ENCODE data around the gene OSBPL5.
A peak's percentile ranks its signal among the peaks of the same experiment; 100 is the strongest.
"Not testable (repeated sequence)": the region's sequence is repeated elsewhere in the genome, so short reads cannot be mapped to it uniquely, and the experiment has no call there.

OSBPL5 gene

DNA sequence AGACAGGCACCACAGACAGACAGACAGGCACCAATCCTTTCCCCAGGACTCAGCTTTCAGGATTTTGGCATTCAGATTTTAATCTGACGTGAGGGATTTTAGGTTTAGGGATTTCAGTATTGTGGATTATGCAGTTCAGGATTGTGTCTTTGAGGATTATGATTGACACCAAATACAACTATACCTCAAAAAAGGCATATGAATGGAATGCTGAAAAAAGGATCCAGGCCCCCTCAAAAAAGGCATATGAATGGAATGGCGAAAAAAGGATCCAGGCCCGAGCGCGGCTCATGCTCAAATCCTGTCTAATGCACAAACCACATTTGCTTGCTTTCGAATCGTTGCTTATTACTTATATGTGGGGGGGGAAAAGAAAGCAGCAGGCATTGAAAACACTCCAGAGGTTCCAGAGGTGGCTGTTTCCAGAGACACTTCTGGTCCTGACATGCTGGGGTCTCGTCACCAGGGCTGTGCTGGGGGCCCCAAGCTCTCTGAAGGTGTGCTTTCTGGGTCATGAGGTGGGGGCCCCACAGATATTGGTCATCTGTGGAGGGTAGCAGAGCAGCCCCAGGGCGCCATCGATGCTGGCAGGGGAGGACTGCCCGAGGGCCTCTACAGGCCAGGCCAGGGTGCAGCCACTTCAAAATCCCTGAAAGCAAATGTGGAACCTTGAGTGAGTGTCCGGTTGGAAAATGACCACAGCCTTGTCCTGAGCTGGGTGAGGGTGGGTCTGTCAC, 16.8 kb upstream of the OSBPL5 start:
- no peak for DNase-seq

DNA sequence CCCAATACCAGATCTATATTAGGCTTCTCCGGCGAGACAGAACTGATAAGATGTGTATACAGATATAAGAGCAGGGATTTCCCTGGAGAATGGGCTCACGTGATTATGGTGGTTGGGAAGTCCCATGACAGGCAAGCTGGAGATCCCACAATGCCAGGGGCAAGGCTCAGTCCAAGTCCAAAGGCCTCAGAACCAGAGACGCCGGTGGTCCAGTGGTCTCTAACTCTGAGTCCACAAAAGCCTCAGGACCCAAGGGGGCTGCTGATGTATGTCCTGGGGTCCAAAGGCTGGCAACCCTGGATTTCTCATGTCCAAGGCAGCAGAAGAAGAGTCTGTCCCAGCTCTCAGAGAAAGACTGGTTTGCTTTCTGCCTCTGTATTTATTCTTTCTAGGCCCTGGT, 15.8 kb upstream of the OSBPL5 start:
- no peak for DNase-seq

DNA sequence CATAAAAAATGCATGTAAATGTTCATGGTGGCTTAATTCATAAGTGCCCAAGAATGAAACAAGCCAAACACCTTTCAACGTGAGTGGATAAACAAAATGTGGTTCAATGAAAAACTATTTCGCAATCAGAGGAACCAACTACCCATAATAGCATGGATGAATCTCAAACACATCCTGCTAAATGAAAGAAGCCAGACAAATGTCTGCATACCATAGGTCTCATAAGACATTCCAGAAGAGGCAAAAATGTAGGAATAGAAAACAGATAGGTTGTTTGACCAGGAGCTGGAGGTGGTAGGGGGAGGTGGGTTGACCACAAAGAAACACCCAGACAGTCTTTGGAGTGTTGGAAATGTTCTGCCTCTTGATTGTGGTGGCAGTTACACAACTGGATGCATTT, 13.2 kb upstream of the OSBPL5 start:
- DNase-seq = no peak

DNA sequence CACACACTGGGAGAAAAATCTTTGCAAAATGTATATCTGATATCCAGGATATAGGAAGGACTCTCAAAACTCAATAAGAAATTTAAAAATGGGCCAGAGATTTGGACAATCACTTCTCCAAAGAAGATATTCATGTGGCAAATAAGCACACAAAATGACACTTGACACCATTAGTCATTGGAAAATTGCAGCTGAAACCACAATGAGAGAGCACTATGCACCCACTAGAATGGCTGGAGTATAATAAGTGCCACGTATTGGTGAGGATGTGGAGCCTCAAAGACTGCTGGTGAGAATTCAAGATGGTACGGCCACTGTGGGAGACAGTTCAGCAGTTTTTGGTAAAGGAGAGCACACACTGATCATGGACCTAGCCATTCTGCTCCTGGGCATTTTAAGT, 12.8 kb upstream of the OSBPL5 start:
- DNase-seq = no peak

DNA sequence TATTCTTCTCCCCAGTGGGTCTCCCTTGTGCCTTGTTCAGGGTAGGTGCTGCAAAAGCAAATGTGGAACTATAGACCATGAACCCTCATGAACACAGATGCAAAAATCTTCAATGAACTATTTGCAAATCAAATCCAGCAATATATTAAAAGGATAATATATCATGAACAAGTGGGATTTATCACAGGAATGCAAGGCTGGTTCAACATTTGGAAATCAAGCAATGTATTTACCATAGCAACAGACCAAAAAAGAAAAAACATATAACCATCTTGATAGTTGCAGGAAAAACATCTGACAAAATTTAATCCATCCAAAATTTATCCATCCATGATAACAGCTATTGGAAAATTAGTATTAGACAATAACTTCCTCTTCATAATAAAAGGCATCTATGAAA, 11.4 kb upstream of the OSBPL5 start:
- no peak for DNase-seq

DNA sequence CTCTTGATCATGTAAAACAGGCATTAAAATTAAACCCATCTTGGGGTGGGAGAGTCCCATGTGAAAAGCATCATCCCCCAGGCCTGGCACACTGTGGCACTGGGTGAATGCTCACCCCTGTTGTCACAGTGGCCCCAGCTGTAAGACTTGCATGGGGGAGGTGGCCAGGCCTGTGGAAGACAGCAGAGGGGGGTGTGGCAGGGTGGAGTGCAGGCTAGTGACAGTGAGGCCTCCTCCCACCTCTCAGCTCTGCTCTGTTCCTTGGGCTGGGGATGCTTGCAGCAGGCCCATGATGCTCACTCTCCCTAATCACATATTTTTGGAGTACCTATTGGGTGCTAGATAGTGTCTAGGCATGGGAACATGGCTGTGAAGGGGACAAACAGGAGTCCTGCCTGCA, 10.1 kb upstream of the OSBPL5 start:
- no peak for DNase-seq

DNA sequence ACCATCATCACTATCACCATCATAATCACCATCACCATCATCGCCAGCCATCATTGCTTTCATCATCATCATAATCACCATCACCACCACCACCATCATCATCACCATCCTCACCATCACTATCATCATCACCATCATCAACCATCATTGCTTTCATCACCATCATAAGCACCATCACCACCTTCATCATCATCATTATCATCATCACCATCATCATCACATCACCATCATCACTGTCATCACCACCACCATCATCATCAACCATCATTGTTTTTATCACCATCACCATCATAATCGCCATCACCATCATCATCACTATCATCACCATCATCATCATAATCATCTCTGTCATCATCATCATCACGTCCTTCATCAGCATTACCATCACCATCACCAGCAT, 9.3 kb upstream of the OSBPL5 start:
- no peak for DNase-seq

DNA sequence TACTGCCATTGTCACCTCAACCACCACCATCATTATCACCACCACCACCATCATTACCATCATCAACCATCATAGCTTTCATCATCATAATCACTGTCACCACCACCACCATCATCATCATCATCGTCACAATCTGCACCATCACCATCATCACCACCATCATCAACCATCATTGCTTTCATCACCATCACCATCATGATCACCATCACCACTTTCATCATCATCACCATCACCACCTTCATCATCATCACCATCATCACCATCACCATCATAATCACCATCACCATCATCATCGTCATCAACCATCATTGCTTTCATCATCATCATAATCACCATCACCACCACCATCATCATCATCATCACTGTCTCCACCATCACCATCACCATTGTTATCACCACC, 8.7 kb upstream of the OSBPL5 start:
- no peak for DNase-seq

DNA sequence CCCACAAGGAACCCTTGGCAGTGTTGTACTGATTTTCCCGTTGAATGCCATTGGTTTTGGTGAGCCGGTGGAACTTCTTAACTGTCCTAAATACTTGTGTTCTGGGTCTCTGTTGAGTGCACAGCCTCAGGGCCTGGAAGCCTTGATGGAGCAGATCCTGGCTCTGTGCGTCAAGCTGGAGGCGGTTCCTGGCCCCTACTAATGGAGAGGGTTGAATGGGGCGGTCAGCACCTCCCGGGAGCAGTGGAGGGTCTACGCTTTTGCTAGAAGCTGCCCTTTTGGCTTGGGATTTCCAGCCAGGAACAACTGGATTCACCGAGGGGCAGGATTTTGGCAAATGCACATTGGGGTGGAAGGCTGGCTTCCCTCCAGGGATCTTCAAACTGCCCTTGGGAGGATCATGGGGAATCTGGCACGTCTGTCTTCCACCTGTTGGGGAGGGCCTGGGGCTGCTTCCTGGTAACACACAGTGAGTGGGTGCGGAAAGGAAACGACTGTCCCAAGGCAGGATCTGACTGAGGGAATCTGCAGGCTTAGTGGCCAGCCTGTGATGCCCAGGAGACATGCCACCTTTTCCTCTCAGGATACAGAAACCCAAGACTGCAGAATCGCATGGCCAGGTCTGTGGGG, 6.9 kb upstream of the OSBPL5 start:
- DNase-seq = no peak

DNA sequence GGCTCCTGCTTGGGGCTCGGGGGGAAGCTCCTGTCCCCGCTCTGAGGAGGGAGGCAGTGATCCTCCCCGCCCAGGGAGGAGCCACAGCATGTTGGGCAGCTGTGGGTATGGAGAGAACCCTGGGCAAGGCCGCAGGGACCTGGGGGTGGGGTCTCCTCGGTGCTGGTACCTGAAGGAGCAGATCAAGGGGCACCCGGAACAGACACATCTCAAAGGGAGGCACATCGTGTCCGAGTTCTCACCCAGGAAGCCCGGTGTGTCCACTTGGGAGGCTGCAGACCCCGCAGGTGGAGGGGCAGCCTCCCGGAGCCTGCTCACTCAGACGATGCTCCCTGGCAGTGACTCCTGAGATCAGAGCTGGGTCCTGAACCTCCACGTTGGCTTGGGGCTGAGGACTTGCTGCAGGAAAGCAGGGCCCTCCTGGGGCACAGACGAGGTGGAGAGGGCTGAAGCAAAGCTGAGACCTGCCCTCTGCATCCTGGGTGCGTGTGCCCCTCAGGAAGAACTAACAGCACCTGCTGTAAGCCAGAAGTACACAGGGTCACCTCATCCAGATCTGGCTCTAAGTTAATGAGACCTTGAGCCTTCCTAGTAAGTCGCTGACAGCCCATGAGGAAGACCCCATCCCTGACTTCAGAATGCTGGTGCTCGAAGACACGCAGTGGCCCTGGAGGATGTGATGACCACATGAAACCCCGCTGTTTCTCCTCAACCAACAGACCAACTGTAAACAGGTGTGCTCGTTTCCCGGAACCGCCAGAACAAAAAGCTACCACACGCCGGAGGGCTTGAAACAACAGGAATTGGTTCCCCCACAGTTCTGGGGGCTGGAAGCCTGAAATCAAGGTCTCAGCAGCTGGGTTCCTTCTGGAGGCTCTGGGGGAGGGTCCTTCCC, 5.9 kb upstream of the OSBPL5 start:
- no peak for DNase-seq

DNA sequence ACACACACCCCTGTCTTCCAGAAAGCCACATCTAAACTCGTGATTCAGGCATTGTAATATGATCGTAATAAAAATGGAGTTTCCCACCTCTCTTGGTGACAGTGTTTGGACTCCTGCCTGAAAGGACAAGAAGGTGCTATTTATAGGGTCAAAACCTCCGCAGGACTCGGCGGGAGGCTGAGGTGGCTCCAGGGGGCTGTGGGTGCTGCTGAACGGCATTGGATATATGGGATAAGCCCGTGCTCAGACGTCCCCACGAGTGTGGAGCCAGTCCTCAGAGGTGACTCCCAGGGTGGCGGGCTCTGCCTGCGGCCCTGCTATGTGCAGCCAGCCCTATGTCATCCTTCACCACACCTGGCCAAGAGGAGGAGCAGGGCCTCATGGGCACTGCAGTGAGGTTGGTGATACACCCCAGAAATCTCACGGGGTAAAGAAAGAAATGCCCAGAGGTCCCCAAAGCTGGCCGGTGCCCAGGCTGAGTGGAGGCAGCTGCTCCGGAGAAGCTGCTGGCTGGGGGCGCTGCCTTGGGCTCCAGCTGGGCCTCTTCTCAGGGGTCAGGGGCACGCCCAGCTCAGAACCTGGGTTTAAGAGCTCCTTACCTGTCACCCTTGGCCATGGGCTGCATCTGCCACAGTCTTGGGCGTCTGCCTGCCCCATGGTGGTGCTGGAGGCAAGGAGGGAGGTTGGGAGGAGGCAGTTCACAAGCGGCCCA, 5.1 kb upstream of the OSBPL5 start:
- peak; percentile 27 to 47 for DNase-seq

DNA sequence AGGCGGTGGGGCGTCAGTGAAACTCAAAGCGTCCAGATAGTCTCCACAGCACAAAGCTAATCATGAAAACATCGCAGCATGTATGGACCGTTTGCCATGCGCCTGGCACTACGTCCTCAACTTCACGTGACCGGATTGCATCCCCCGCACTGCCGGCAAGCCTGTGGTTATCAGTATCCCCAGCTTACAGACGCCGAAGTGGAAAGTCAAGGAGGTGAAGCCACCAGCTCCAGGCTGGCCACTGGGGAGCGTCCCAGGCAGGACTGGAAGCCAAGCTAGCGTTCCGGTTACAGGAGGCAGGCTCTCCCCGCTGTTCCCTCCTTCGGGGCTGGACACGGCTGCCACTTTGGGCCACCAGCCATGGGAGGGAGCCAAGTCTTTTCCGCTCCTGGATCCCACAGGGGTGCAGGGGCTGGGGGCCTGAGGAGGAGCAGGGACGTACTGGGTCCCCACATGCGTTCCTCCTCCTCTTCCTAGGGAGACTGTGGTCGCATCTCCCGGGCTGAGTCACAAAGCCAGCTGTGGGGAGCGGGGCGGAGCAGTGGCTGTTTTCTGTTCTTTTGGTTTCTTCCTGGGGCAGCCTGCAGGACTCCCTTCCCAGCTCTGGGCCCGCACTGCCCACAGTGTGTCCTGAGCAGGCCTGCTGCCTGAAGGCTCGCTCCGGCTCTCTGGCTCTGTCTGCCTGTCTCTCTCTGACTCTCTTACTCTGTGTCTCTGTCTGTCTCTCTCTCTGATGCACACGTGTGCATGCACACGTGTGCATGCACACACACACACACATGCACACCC, 4.3 kb upstream of the OSBPL5 start:
- DNase-seq = peak; percentile 65 to 67

DNA sequence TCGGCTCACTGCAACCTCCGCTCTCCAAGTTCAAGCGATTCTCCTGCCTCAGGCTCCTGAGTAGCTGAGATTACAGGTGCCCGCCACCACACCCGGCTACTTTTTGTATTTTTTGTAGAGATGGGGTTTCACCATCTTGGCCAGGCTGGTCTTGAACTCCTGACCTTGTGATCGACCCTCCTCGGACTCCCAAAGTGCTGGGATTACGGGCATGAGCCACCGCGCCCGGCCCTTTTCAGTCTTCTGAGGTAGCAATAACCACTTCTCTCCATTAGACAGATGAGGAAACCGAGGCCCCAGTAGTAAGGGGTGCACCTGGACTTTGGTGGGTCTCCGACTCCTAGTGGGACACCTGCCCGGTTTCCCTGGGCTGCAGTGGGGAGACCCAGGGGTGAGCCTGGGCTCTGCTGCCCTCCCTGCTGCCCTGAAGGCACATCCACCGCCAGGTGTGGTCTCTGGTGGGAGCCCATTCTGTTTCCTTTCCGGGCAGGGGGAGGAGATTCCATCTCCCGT, 3.7 kb upstream of the OSBPL5 start:
- DNase-seq = not testable (repeated sequence)

DNA sequence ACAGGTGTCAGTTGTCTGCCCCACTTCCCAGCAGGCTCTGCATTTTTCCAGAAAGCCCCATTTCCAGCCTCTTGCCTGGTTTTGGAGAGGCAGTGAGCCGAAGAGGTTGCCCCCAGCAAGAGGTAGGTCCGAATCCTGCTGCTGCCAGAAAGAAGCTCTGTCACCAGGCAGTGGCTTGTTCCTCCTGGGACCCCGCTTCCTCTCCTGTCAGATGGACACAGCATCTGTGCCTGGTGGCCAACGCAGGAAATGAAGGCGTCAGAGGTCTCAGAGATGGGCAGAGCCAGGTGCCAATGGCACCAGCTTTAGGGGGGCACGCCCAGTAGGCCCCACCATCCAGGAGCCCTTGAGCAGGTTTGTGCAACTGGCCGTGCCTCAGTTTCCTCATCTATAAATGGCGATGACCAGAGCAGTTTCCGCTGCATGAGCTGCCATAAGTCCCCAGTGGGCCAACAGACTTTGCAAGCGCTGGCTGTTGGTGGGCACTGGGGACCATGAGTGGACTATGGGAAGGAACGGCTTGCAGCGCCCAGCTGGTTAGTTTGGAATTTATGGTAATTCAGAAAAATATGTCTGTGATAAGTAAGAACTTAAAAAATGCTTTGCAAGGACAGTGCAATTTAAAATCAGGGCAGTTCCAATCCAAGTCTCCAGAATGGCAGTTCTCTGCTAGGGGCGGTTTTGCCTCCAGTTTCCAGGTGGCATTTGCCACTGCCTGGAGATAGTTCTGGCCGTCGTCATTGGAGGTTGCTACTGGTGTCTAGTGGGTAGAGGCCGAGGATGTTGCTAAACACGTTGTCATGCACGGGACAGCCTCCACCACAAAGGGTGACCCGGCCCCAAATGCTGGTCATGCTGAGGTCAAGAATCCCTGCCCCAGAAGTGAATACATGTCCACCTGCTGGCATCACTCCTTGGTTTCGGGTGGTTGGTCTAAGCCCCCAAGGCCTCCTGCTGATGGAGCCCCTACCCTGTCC, 2.3 kb upstream of the OSBPL5 start:
- no peak for DNase-seq

DNA sequence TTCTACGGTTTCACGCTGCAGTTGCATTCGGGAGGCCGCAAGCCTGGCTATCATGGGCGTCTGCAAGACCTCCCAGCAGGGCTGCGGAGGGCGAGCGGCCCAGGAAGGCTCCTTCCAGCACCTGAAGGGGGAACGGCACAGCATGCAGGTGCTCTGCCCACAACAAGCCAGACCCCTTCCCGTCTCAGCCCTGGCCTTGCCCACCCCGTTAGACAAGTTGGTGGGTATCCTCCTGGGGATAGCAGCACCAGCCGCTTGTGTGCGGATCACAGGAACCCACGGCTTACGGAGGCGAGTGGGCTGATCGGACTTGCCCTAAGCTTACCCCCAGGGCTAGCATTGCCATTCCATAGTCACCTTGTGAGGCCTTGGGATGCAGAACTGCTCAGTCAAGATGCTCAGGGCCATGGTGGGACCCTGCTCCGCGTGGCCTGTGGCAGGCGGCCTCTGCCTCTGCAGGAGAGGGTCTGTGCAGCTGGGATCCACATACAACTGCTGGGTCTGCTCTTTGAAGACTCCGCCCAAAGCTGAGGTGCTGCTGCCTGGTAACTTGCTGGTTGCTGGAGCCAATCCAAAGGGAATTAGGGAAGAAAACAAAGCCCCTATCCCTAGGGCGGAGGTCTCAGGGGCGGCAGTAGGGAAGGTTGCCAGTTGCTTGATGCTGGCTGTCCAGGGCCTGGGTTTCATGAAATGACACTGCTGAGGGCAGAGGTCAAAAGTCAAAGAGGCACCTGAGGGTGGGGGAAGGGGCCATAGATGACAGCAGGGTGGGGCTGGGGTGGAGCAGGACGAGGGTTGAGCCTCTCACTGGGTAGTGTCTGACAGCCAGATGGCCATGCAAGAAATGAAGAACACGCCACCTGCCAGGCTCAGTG, 1.4 kb upstream of the OSBPL5 start:
- DNase-seq = no peak

DNA sequence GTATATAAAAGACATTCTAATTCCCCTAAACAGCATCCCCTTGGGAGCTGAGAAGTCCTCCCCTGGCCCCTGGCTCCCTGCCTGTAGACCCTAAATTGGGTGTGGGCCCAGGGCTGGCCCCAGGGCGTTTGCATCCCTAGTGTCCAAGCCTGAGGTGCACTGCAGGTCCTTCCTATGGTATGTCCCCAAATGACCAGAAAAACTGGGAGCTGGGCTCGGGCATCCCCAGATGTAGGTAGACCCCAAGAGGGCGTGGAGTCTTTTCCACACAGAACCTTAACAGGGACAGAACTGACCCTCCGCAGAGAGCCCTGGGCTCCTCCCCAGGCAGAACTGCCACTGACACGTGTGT, 782 bp upstream of the OSBPL5 start:
- no peak for DNase-seq

DNA sequence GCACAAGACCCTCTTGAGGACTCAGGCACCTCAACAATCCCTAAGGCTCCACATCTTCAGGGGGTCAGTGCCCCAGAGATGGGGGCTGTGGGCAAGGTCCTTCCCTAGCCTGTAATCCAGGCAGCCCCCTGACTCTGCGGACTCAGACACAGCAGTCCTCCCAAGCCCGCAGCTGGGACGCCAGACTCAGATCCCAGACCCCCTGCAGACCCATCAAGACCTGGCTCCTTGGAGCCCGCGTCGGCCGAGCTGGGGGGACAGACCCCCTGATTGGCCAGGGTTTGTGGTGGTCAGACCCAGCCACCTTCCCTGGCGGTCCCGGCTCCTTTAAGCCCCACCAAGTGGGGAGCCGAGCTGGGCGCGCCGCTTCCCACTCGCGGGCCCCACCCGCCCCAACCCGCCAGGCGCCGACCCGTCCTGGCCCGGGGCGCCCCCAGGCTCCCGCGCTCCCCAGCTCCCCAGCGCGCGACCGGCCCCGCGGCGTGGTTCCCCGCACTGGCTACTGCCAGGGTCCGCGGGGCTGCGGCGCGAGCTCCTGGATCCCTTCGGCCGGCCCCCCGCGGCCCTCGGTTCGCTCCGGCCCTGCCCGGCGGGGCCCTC, 458 bp downstream of the OSBPL5 start:
- DNase-seq = no peak

DNA sequence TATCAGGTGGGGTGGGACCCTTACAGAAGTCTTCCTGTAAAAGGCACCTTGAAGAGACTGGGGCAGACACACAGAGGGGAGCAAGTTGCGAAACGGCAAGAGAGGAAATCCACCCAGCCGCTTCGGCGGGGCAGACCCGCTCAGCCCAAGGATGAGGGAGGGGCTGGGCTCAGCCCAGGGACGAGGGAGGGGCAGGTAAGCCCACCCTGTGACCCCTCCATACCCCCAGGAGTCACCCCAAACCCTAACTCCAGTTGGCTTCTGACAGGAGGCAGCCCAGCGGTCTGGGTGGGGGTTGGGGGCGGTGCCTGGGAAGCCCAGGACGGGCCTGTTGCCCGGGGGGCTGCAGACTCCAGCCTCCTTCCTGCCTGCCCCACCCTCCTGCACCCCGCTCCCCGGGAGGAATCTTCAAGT, 965 bp downstream of the OSBPL5 start:
- DNase-seq = peak in 1 of 2 experiments; percentile 8

DNA sequence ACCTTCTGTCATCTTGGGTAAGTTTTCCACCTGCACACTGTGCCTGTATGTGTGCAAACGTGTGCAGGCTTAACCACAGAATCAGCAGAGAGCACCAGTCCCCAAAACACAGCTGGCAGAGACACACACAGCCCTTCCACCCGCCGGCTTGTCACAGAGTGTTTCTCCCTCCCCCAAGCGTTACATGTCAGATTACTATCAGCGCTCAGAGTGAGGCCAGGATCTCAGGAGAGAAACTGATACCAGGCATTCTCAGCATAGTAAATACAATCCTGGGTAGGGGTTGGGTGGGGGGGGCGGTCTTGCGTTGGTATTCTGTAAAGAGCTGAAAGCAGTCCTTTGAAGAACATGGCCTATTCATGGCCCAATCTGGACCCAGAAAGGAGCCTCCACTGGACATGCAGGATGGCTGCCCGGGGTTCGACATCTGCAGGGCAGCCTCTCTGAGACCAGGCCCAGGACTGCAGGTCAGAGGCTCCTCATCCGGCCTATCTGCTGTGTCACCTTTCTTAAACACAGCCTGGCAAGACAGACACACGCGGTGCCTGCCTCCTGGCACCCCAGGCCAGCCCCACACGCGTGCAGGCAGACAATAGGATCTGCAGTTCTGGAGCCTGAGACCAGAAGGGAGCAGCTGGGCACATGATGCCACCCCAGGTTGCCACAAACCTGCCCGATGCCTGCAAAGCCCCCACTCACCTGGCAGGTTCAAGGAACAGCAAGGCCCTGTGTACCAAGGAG, 1.7 kb downstream of the OSBPL5 start:
- no peak for DNase-seq
